HepG2 (cell line): Measurements from ENCODE around the gene PLCB2.

ENCODE experiments used
- FOXM1 ChIP-seq: sonication (generic); formaldehyde crosslinking; IDR thresholded peaks from 2 replicates; pipeline ENCODE4 v1.5.0; 2020; ENCODE audit warnings: missing genetic modification reagents
- KLF16 ChIP-seq, 2 experiments: sonication (generic) in 1 of 2; formaldehyde crosslinking in 1 of 2; IDR thresholded peaks; 2 replicates each; pipeline versions ENCODE4 v1.6.1 to v1.8.0; 2016 to 2023; ENCODE audit warnings: missing genetic modification reagents in 2 of 2, missing compliant biosample characterization in 1 of 2
- POLR2AphosphoS5 ChIP-seq: IDR thresholded peaks from 2 replicates; pipeline ENCODE4 v1.6.1; 2012; ENCODE audit warnings: low read depth, low read length
- PTBP1 ChIP-seq: fragments of 200-400 bp; formaldehyde crosslinking; IDR thresholded peaks from 2 replicates; pipeline ENCODE4 v1.6.1; 2018; ENCODE audit warnings: low read length, low read depth; ENCODE audit not compliant: poor library complexity, severe bottlenecking
- SIN3A ChIP-seq: IDR thresholded peaks from 2 replicates; pipeline ENCODE4 v1.6.1; 2011; ENCODE audit warnings: low read depth, mild to moderate bottlenecking, control low read depth, low read length, borderline replicate concordance
- SNAI1 ChIP-seq: sonication (generic); formaldehyde crosslinking; IDR thresholded peaks from 2 replicates; pipeline ENCODE4 v1.5.0; 2020; ENCODE audit warnings: mild to moderate bottlenecking, missing genetic modification reagents, borderline replicate concordance
- SP2 ChIP-seq: sonication (generic); formaldehyde crosslinking; IDR thresholded peaks from 2 replicates; pipeline ENCODE4 v1.5.1; 2020; ENCODE audit warnings: mild to moderate bottlenecking, missing genetic modification reagents
- TEAD3 ChIP-seq: optimal IDR thresholded peaks from 2 replicates; pipeline ENCODE3; 2016; ENCODE audit warnings: borderline replicate concordance
- ZHX1 ChIP-seq: sonication (generic); formaldehyde crosslinking; IDR thresholded peaks from 2 replicates; pipeline ENCODE4 v1.8.1; 2022; ENCODE audit warnings: low read depth, mild to moderate bottlenecking, missing genetic modification reagents
- ZNF337 ChIP-seq: sonication (generic); formaldehyde crosslinking; IDR thresholded peaks from 2 replicates; pipeline ENCODE4 v1.5.1; 2020; ENCODE audit warnings: missing genetic modification reagents, low read depth, mild to moderate bottlenecking, borderline replicate concordance
- ZNF619 ChIP-seq: sonication (generic); formaldehyde crosslinking; IDR thresholded peaks from 2 replicates; pipeline ENCODE4 v1.4.0; 2020; ENCODE audit warnings: mild to moderate bottlenecking, missing genetic modification reagents

- no peak for TF ChIP-seq SIN3A
- TF ChIP-seq ZNF337 (CRISPR knock-in tag): no peak
- no peak for TF ChIP-seq SNAI1
- no peak for TF ChIP-seq POLR2AphosphoS5
- no peak for TF ChIP-seq PTBP1
- no peak for TF ChIP-seq SP2
- no peak for TF ChIP-seq ZHX1 (CRISPR knock-in tag)
- TF ChIP-seq ZNF619 (CRISPR knock-in tag): peak; percentile 79; the same call in 1 of the 2 replicates
- peak in 1 of 2 experiments; percentile 56; a peak in 1 of 4 replicates for TF ChIP-seq KLF16 (CRISPR knock-in tag; IDR thresholded peaks at IDR 0.05)
- peak; percentile 49 for TF ChIP-seq TEAD3 (CRISPR knock-in tag)
- TF ChIP-seq FOXM1 (CRISPR knock-in tag): no peak
Observed at GRCh38 chr15:40274350-40275274, 33.1 kb downstream of the PLCB2 start.
